Dendritic cell treated with granulocyte-macrophage colony-stimulating factor and Interleukin-4, amounts not matched to agents 40 ng/mL and 50 ng/mL, for 4 days (primary cell): ENCODE measurements around the gene OR2A5.
"Not testable (repeated sequence)": the region's sequence is repeated elsewhere in the genome, so short reads cannot be mapped to it uniquely, and the experiment has no call there.

ENCODE experiments used
- H3K27ac Mint-ChIP-seq: one replicate; pipeline ENCODE4 v1.8.0; 2022; ENCODE audit warnings: mild to moderate bottlenecking, mixed read lengths
- H3K27me3 Mint-ChIP-seq: one replicate; pipeline ENCODE4 v1.8.0; 2022; ENCODE audit warnings: mild to moderate bottlenecking, mixed read lengths
- H3K36me3 Mint-ChIP-seq: one replicate; pipeline ENCODE4 v1.8.0; 2022; ENCODE audit warnings: low read depth, mixed read lengths
- H3K4me1 Mint-ChIP-seq: one replicate; pipeline ENCODE4 v1.8.0; 2022; ENCODE audit warnings: low read depth, mixed read lengths
- H3K4me3 Mint-ChIP-seq: one replicate; pipeline ENCODE4 v1.8.0; 2022; ENCODE audit warnings: mild to moderate bottlenecking, moderate library complexity, mixed read lengths
- H3K9me3 Mint-ChIP-seq: one replicate; pipeline ENCODE4 v1.8.0; 2022; ENCODE audit warnings: mixed read lengths
- intact Hi-C: fragments of 100-400 bp; cut with micrococcal nuclease; formaldehyde crosslinking; loops from one replicate; pipeline ENCODE4 v1.15.0; 2022

Gene OR2A5

GRCh38 chr7:144048648-144049047 is at the start of gene OR2A5:
TSS of gene OR2A5 (plus strand) at chr7:144048948. CDS start at chr7:144050402, 1,454 bp downstream.
- intact Hi-C loops, result no loop called here
- Mint-ChIP-seq H3K4me1 (no peaks in the 10 kb centered on the region), H3K36me3 (no peaks in the 10 kb centered on the region), H3K4me3 (no peak within 1 kb of the TSS), H3K9me3 (no peaks in the 10 kb centered on the region), H3K27ac (no peak within 1 kb of the TSS), H3K27me3 (no peaks in the 10 kb centered on the region)

- H3K36me3 Mint-ChIP-seq, result no peaks in the 10 kb centered on the region
- intact Hi-C loops, result no loop called here
Measured at GRCh38 chr7:144000020-144000419, 48.7 kb upstream of the OR2A5 start, which contains the start of gene OR6B1. TSS of gene OR6B1 (plus strand) at chr7:144000320. CDS start at chr7:144003997, 3,677 bp downstream.

GRCh38 chr7:144001543-144001942 is 47.2 kb upstream of the OR2A5 start:
- H3K4me3 Mint-ChIP-seq, result no peak overlapping the region
- peaks cover 3% of the 10 kb centered on the region for H3K27me3 Mint-ChIP-seq
- no peaks in the 10 kb centered on the region for H3K4me1 Mint-ChIP-seq
- no peaks in the 10 kb centered on the region for H3K36me3 Mint-ChIP-seq
- H3K9me3 Mint-ChIP-seq, result no peaks in the 10 kb centered on the region
- no peak overlapping the region for H3K27ac Mint-ChIP-seq
- intact Hi-C loops, result no loop called here

More at GRCh38 chr7:144000020-144000419, 48.7 kb upstream of the OR2A5 start, which contains the start of gene OR6B1:
- no peaks in the 10 kb centered on the region for H3K4me1 Mint-ChIP-seq
- no peak within 1 kb of the TSS for H3K4me3 Mint-ChIP-seq
- H3K9me3 Mint-ChIP-seq, result no peaks in the 10 kb centered on the region
- peaks cover 3% of the 10 kb centered on the region for H3K27me3 Mint-ChIP-seq
- H3K27ac Mint-ChIP-seq, result no peak within 1 kb of the TSS

- Mint-ChIP-seq H3K4me1 (peaks cover under 1% of the 10 kb centered on the region), H3K9me3 (peaks cover 21% of the 10 kb centered on the region), H3K36me3 (no peaks in the 10 kb centered on the region), H3K4me3 (no peak overlapping the region), H3K27ac (no peak overlapping the region), H3K27me3 (peaks cover 3% of the 10 kb centered on the region)
- intact Hi-C loops, result no loop called here
Measured at GRCh38 chr7:144004703-144005102, 44.0 kb upstream of the OR2A5 start.

- peaks cover 3% of the 10 kb centered on the region for H3K27me3 Mint-ChIP-seq
- no peaks in the 10 kb centered on the region for H3K36me3 Mint-ChIP-seq
- peaks cover 36% of the 10 kb centered on the region for H3K9me3 Mint-ChIP-seq
- intact Hi-C loops, result no loop called here
- peaks cover 5% of the 10 kb centered on the region for H3K4me1 Mint-ChIP-seq
- H3K27ac Mint-ChIP-seq, result no peak overlapping the region
- no peak overlapping the region for H3K4me3 Mint-ChIP-seq
Measured at GRCh38 chr7:144006029-144006691, 42.6 kb upstream of the OR2A5 start.

- H3K27ac Mint-ChIP-seq, result no peak overlapping the region
- peaks cover 1% of the 10 kb centered on the region for H3K27me3 Mint-ChIP-seq
- intact Hi-C loops, result no loop called here
- peaks cover 5% of the 10 kb centered on the region for H3K4me1 Mint-ChIP-seq
- peaks cover 40% of the 10 kb centered on the region for H3K9me3 Mint-ChIP-seq
- H3K36me3 Mint-ChIP-seq, result no peaks in the 10 kb centered on the region
- no peak overlapping the region for H3K4me3 Mint-ChIP-seq
Measured at GRCh38 chr7:144006692-144007042, 42.1 kb upstream of the OR2A5 start.

- H3K4me1 Mint-ChIP-seq, result peaks cover 5% of the 10 kb centered on the region
- H3K9me3 Mint-ChIP-seq, result peaks cover 40% of the 10 kb centered on the region
- H3K27ac Mint-ChIP-seq, result no peak overlapping the region
- H3K36me3 Mint-ChIP-seq, result no peaks in the 10 kb centered on the region
- no peak overlapping the region for H3K4me3 Mint-ChIP-seq
- H3K27me3 Mint-ChIP-seq, result no peaks in the 10 kb centered on the region
- intact Hi-C loops, result no loop called here
Measured at GRCh38 chr7:144009361-144009760, 39.4 kb upstream of the OR2A5 start.

GRCh38 chr7:144010061-144010460 is 38.7 kb upstream of the OR2A5 start:
- H3K27ac Mint-ChIP-seq, intact Hi-C loops, H3K36me3 Mint-ChIP-seq, H3K4me3 Mint-ChIP-seq, H3K4me1 Mint-ChIP-seq, H3K27me3 Mint-ChIP-seq: not testable (repeated sequence)
- H3K9me3 Mint-ChIP-seq, result peaks cover 40% of the 10 kb centered on the region

GRCh38 chr7:144010821-144011220 is 37.9 kb upstream of the OR2A5 start:
- peaks cover 40% of the 10 kb centered on the region for H3K9me3 Mint-ChIP-seq
- H3K27ac Mint-ChIP-seq, H3K27me3 Mint-ChIP-seq, intact Hi-C loops, H3K4me1 Mint-ChIP-seq, H3K36me3 Mint-ChIP-seq, H3K4me3 Mint-ChIP-seq: not testable (repeated sequence)

GRCh38 chr7:144011458-144012230 is 37.1 kb upstream of the OR2A5 start:
- intact Hi-C loops, result no loop called here
- H3K4me3 Mint-ChIP-seq, result no peak overlapping the region
- H3K9me3 Mint-ChIP-seq, result peaks cover 40% of the 10 kb centered on the region
- no peaks in the 10 kb centered on the region for H3K27me3 Mint-ChIP-seq
- H3K27ac Mint-ChIP-seq, result no peak overlapping the region
- peaks cover 5% of the 10 kb centered on the region for H3K4me1 Mint-ChIP-seq
- no peaks in the 10 kb centered on the region for H3K36me3 Mint-ChIP-seq

- no peaks in the 10 kb centered on the region for H3K4me1 Mint-ChIP-seq
- H3K4me3 Mint-ChIP-seq, result no peak overlapping the region
- H3K27me3 Mint-ChIP-seq, result no peaks in the 10 kb centered on the region
- H3K9me3 Mint-ChIP-seq, result no peaks in the 10 kb centered on the region
- no peak overlapping the region for H3K27ac Mint-ChIP-seq
- no peaks in the 10 kb centered on the region for H3K36me3 Mint-ChIP-seq
- intact Hi-C loops, result no loop called here
Measured at GRCh38 chr7:144018065-144018464, 30.7 kb upstream of the OR2A5 start.

GRCh38 chr7:144019457-144019856 is 29.3 kb upstream of the OR2A5 start:
- Mint-ChIP-seq H3K27me3 (no peaks in the 10 kb centered on the region), H3K9me3 (no peaks in the 10 kb centered on the region), H3K4me1 (no peaks in the 10 kb centered on the region), H3K36me3 (no peaks in the 10 kb centered on the region), H3K4me3 (no peak overlapping the region), H3K27ac (no peak overlapping the region)
- intact Hi-C loops, result no loop called here

GRCh38 chr7:144020340-144020739 is 28.4 kb upstream of the OR2A5 start:
- Mint-ChIP-seq H3K27me3 (no peaks in the 10 kb centered on the region), H3K27ac (no peak overlapping the region), H3K36me3 (no peaks in the 10 kb centered on the region), H3K9me3 (no peaks in the 10 kb centered on the region), H3K4me3 (no peak overlapping the region), H3K4me1 (no peaks in the 10 kb centered on the region)
- intact Hi-C loops, result no loop called here

- H3K4me3 Mint-ChIP-seq, result no peak overlapping the region
- no peak overlapping the region for H3K27ac Mint-ChIP-seq
- intact Hi-C loops, result no loop called here
- no peaks in the 10 kb centered on the region for H3K27me3 Mint-ChIP-seq
- H3K36me3 Mint-ChIP-seq, result no peaks in the 10 kb centered on the region
- H3K4me1 Mint-ChIP-seq, result no peaks in the 10 kb centered on the region
- no peaks in the 10 kb centered on the region for H3K9me3 Mint-ChIP-seq
Measured at GRCh38 chr7:144022169-144022568, 26.6 kb upstream of the OR2A5 start.
